Measurements from ENCODE around the gene ZMYND19. TPM values are rescaled to one million over a fixed set of nuclear protein-coding genes. Genes with fewer than 3 reads are reported as not detected.

ZMYND19 gene
- total and polyA plus RNA-seq, 2 donors (not counting 3 experiments of a cell fraction or from before 2014, with no cell fraction given), result 22.8 to 32.6 TPM

DNA sequence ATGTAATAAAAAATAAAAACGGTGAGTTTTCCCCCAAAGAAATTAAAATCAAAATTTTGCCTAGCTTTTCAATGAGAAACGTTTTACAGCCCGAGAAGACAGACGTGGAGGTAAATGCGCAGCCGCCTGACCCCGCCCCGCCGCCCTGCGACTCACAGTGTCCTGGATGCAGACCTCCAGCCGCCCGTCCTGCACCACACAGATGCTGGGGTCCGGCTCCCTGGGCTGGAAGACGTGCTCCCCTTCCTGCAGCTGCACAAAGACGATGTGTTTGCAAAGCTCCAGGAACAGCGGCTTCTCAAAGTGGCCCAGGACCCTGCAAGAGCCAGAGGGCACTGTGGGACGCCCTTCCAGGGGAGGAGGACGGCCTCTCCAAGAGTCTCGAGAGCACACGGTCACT is 47.8 kb downstream of the ZMYND19 start:
- intact Hi-C loops (cut with micrococcal nuclease), result no loop called here
- Histone ChIP-seq H4K20me1 (replicated peaks; ENCODE audit: control insufficient read depth, extremely low read depth, insufficient read depth, low read length) (no peaks in the 10 kb centered on the region), H3K27ac (ENCODE audit: insufficient read depth, low read depth, low read length) (no peak overlapping the region), H3K9me3 (replicated peaks; ENCODE audit: control insufficient read depth, insufficient read depth, low read length) (no peaks in the 10 kb centered on the region), H3K4me3 (replicated peaks in 1 of 3; ENCODE audit: insufficient read depth in 1 of 3, low read depth in 1 of 3, low read length in 3 of 3) (no peak overlapping the region), H3K9ac (replicated peaks; ENCODE audit: extremely low read depth, insufficient read depth, low read length) (no peak overlapping the region), H3K79me2 (ENCODE audit: control insufficient read depth, insufficient read depth, low read length) (no peaks in the 10 kb centered on the region), H3K36me3 (ENCODE audit: control insufficient read depth in 2 of 2, extremely low read depth in 1 of 2, insufficient read depth in 2 of 2, low read length in 2 of 2) (no peaks in the 10 kb centered on the region), H3K27me3 (ENCODE audit: control insufficient read depth in 2 of 2, insufficient read depth in 2 of 2, low read length in 2 of 2) (no peaks in the 10 kb centered on the region), H3K9me1 (replicated peaks; ENCODE audit: control insufficient read depth, extremely low read depth, insufficient read depth, low read length) (no peaks in the 10 kb centered on the region), H3K4me2 (ENCODE audit: insufficient read depth, low read length) (no peak overlapping the region), H2AFZ (ENCODE audit: low read depth, low read length) (no peak overlapping the region), H3K4me1 (ENCODE audit: control insufficient read depth, extremely low read depth, insufficient read depth, low read length) (no peaks in the 10 kb centered on the region)
- DNase-seq (ENCODE audit: low read depth, low spot score), result no peak
- no TSS peak for BruUV-seq (replicated peaks)
- dilution Hi-C loops (cut with MboI; ENCODE audit: extremely low pct_ligation_motif_present, low sequenced_read_pairs), result no loop called here
- TF ChIP-seq MYC (IDR thresholded peaks at IDR 0.05; ENCODE audit: low read depth, low read length) (no peak), EZH2 (IDR thresholded peaks at IDR 0.05; ENCODE audit: borderline replicate concordance, low read depth, low read length, severe bottlenecking) (no peak), POLR2AphosphoS5 (IDR thresholded peaks at IDR 0.05; ENCODE audit: insufficient read depth, low read depth, low read length) (no peak), FOS (IDR thresholded peaks at IDR 0.05; ENCODE audit: borderline replicate concordance, insufficient read depth, low read length) (no peak), GATA2 (IDR thresholded peaks at IDR 0.05; ENCODE audit: insufficient read depth, insufficient read length, low read depth, low read length) (no peak), POLR2A (IDR thresholded peaks at IDR 0.05; ENCODE audit: low read depth, low read length) (no peak), JUN (IDR thresholded peaks at IDR 0.05; ENCODE audit: borderline replicate concordance, insufficient read depth, insufficient read length, low read depth) (no peak)
- TF ChIP-seq, protein P1, sequence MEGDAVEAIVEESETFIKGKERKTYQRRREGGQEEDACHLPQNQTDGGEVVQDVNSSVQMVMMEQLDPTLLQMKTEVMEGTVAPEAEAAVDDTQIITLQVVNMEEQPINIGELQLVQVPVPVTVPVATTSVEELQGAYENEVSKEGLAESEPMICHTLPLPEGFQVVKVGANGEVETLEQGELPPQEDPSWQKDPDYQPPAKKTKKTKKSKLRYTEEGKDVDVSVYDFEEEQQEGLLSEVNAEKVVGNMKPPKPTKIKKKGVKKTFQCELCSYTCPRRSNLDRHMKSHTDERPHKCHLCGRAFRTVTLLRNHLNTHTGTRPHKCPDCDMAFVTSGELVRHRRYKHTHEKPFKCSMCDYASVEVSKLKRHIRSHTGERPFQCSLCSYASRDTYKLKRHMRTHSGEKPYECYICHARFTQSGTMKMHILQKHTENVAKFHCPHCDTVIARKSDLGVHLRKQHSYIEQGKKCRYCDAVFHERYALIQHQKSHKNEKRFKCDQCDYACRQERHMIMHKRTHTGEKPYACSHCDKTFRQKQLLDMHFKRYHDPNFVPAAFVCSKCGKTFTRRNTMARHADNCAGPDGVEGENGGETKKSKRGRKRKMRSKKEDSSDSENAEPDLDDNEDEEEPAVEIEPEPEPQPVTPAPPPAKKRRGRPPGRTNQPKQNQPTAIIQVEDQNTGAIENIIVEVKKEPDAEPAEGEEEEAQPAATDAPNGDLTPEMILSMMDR (IDR thresholded peaks at IDR 0.05; ENCODE audit: extremely low read depth in 1 of 2, insufficient read depth in 1 of 2, low read depth in 1 of 2, low read length in 2 of 2), result no peak
- TF ChIP-seq, protein P2, sequence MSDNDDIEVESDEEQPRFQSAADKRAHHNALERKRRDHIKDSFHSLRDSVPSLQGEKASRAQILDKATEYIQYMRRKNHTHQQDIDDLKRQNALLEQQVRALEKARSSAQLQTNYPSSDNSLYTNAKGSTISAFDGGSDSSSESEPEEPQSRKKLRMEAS (IDR thresholded peaks at IDR 0.05; ENCODE audit: insufficient read depth, insufficient read length), result no peak
- ChIA-PET POLR2A (no interaction called here), CTCF (interaction anchor here (1.0 to 1.7 kb wide), 3 partner anchors 7 to 12 kb away, joined by 3 to 7 read pairs (median 5); partner anchors contain the start of gene MRPL41)
- no peak for FAIRE-seq
